NCI-H526 treated with DMSO at 0.1 percent for 48 hours (cell line): ENCODE measurements around the gene SAMMSON.

Experiments
- DNase-seq: peaks from one replicate; lab custom pipeline; 2025; lab: John Stamatoyannopoulos, UW

Gene SAMMSON

DNA sequence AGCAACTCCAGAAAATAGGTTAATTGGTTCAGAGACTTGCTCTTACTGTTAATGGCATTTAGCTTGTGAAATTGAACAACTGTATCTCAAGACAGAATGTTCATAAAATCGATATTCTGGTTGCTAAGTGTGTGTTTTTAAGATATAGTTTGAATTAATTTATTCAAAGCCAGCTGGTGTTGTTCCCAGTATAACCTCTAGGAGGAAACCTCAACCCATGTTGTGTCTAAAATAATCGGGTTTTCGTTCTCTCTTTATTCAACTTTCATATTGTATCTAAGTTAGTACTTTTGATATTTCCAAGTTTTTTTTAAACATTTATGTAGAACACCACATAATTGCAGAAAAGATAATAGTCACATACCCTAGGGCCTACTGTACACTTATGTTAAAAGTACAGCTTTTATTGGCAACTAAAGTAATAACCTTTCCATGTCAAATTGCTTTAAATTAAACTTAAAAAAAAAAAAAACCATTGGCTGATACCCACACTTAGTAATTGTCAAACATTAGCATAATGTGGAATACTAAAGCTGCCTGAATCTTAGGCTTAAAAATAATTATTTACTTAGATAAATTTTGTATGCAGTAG is 90.9 kb downstream of the SAMMSON start:
- no peak for DNase-seq

DNA sequence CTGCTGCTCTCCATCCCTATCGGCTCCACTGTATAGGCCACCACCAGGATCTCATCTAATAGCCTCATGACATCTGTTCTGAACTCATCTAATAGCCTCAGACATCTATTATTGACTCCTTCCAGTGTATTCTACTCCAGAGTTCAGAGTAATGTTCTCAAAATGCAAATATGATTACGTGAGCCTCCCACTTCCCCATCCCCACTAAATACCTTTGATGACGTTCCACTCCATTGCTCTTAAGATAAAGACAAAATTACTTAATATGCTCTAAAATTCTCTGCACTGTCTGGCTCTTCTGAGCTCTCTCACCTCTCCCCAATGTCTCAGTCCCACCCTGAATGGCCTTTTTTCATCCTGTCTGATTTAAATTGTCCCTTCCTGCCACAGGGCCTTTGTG is 94.7 kb downstream of the SAMMSON start:
- no peak for DNase-seq

DNA sequence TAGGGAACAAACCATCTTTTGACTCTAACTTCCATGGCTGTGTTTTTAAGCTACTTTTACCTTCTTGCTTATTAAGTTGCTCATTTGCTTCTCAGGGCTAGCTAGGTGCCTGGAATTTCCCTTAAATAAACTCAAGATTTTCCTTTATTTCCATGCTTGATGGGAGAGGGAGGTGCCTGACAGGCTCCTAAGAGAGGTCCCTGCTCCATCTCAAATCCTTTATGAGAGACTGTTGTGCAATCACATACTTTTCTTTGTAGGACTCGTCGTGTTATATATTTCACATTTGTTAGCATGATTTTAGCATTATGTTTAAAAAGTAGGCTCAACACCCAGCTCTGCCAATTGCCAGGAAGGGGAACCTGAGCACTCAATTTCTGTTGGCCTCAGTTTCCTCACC is 95.7 kb downstream of the SAMMSON start:
- DNase-seq: no peak

DNA sequence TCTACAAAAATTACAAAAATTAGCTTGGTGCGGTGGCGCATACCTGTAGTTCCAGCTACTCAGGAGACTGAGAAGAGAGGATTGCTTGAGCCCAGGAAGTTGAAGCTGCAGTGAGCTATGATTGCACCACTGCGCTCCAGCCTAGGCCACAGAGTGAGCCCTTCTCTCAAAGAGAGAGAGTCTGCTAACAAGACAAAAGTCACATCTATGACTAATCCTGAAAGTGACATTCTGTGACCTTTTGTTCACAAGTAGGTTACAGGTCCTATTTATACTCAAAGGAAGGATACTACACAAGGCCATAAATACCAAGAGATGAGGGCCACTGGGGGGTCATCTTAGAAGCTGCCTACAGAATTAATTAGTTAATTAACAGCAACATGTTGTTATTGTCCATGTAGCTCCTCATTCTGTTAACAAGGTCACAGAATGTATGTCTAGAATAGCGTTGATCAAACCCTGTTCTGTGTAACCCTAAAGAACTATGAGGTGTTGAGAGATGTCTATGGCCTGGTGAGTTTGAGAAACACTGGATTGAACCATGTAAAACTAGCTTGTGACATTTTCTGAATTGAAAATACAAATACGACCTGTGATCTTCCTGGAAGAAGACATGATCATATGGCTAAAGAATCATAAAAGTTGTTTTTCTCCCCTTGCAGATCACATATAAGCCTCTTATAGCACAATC is 97.0 kb downstream of the SAMMSON start:
- no peak for DNase-seq

DNA sequence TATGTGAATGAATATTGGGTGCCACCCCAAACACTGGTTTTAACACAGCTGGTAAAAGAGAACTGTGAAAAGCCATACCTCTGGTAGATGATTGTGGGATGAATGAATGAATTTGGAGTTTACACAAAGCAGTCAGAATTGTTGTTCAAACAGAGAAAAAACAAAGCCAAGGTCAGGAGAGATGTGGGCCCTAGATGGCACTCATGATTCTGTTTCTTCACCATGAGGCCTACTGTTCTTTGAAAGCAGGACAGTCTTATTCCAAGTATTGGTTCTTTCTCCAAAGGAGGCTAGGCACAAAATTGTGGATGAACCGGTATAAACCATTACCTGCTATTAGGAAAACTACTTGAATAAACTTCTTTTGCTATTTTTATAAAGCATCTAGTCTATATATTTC is 97.6 kb downstream of the SAMMSON start:
- no peak for DNase-seq

DNA sequence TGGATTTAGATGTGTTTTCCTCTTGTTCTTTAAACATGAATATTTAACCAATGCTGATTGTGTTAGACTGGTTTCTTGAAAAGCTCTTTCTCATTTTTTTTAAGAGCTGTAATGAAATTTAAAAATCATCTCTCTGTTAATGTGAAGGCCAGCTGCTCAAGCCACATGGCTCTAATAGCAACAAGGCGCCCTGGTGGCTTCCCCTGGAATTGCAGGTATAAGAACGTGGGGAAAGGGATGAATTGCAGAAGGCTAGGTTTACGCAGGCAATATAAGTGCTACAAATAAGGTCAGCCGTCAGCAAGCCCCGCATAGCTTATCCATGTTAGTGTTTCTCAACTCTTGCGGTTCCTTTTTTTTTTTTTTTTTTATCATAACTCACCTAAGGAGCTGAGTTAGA is 108.5 kb downstream of the SAMMSON start:
- no peak for DNase-seq

DNA sequence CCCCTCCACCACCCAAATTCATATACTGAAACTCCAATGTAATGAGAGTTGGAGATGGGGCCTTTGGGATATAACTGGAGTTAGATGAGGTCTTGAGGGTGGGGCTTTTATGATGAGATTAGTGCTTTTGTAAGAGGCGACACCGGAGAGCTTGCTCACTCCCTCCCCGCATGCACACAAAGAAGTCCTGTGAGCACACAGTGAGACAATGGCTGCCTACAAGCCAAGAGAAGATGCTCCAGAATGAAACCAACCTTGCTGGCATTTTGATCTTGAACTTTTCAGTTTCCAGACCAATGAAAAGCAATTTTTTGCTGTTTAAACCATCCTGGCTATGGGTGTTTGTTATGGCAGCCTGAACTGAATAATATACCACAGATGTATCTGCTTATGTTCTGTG is 109.0 kb downstream of the SAMMSON start:
- no peak for DNase-seq

DNA sequence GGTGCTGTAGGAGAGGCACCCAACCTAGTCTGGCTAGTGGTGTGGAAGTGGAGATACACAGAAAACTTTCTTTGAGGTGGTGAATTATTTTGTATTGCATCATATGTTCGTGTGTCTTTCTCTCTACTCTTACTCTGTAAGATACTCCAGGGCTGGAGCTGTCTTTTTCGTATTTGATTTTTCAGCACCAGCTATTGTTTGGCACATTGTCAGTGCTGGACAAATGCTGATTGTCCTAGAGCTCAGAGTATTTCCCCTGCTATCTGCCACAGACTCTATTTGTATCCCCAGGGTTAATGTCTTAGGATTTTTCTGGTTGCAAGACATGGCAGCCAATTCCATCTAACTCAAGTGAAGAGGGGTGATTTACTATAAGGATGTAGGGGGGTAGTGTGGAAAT is 110.5 kb downstream of the SAMMSON start:
- no peak for DNase-seq

DNA sequence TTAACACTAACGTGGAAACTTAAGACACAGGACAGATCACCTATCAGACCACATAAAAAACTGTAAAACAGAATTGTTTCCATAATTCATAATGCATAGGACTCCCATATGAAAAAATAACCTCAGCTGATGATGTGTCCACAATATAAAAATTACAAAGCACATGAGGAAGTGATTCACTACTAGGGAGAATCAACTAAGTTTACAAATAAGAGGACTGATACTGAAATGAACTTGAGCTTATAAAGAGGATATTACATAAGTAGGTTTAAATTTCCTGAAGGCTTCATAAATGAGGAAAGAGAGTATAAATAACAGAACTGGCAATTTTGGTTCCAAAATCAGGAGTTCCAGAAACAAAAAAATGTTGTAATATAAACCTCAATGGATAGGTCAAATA is 111.9 kb downstream of the SAMMSON start:
- no peak for DNase-seq

DNA sequence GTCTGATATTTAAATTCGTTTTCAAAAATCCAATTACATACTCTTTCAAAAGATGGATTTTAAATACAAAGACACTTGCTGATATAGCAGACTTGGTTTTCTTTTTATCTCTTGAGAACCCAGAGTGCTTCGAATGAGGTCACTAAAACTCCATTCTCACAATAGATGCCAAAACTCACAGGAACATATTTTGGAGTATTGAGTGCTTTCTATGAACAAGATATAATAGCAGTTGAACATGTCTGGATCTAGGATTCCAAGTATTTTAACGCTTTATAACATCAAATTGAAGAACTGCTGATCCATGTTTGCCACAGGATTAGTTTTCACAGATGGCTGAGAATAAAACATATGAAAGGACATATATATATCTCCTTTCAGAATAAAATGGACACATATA is 113.2 kb downstream of the SAMMSON start:
- no peak for DNase-seq

DNA sequence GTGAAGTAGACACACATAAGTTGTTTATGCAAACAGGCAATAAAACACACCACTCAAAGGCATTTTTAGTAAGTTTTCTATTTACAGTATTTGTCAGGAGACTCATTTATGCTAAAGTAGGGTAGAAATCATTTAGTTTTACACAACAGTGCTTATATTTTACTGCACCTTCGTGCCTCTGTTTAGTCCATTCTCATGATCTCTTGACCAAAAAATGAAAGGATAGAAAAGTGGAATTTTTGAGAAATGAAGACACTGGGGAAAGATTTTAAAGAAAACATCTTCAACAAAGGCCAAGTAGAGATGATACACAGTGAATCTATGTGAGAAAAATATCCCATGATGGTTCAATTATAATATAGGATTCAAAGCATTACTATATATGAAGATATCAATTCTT is 114.9 kb downstream of the SAMMSON start:
- no peak for DNase-seq

DNA sequence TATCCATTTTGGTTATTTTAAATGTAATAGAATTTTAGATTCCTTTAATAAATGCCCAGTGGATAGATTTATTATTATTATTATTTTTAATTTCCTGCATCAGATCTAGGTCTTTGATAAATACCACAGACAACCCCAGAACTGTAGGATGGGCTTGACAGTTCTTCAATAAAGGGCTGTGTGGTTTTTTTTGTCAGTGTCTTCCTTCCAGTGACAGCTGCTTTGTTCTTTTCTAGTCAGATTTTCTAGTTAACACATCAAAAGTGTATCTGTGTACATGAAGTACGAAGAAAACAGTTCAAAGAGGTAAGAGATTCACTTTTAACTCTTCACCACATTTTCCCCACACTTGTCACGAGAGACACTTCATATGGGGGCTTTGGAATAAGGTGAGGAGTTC is 120.3 kb downstream of the SAMMSON start:
- no peak for DNase-seq
